Keratinocyte (primary cell): ENCODE results near the gene NUP37.

Source experiments
- CTCF ChIP-seq, 3 experiments: IDR thresholded peaks in 1 of 3; conservative IDR thresholded peaks in 1 of 3; optimal IDR thresholded peaks in 1 of 3; 2 replicates in 2 of 3; 3 replicates in 1 of 3; pipeline versions ENCODE3 to v1.5.1; 2011; ENCODE audit warnings: low read length in 3 of 3, mild to moderate bottlenecking in 3 of 3, moderate library complexity in 2 of 3, control low read depth in 1 of 3, inconsistent platforms in 1 of 3; ENCODE audit not compliant: insufficient read depth in 2 of 3; ENCODE audit errors: extremely low read depth in 1 of 3
- EZH2 ChIP-seq: IDR thresholded peaks from one replicate; pipeline ENCODE4 v1.6.1; 2012; ENCODE audit warnings: inconsistent platforms, mild to moderate bottlenecking, low read length, moderate library complexity

GRCh38 chr12:102064476-102064875 lies 55.4 kb downstream of the NUP37 start:
- TF ChIP-seq CTCF (optimal IDR thresholded peaks at IDR 0.05 in 1 of 3, IDR thresholded peaks at IDR 0.05 in 1 of 3, conservative IDR thresholded peaks at IDR 0.05 in 1 of 3; ENCODE audit: extremely low read depth in 1 of 3, insufficient read depth in 2 of 3, low read length in 3 of 3): no peak
- no peak for TF ChIP-seq EZH2
